CD4-positive, alpha-beta T cell (primary cell): ENCODE data around the gene TEKT5. TPM values are rescaled to one million over a fixed set of nuclear protein-coding genes. Genes with fewer than 3 reads are reported as not detected.

Source experiments
- ATAC-seq: fragments of 200-7000 bp; cut with Tn5 transposase; one replicate; pipeline ENCODE4 v1.10.0; 2022; ENCODE audit warnings: mild to moderate bottlenecking; ENCODE audit not compliant: poor library complexity
- CTCF ChIA-PET: fragments of 350-600 bp; sonication (Branson Sonifier 250); formaldehyde crosslinking; loops from one replicate; lab custom pipeline; 2021; ENCODE audit warnings: antibody characterized with exemption, inconsistent platforms; lab: Charles Lee
- POLR2A ChIA-PET: fragments of 350-600 bp; sonication (Branson Sonifier 250); formaldehyde crosslinking; loops from one replicate; lab custom pipeline; 2021; ENCODE audit warnings: antibody characterized with exemption, inconsistent platforms; lab: Charles Lee
- DNase-seq, 14 experiments: peaks; one replicate each; pipeline ENCODE4 v3.0.0-alpha.2; 2013 to 2020; ENCODE audit warnings: mixed read lengths in 2 of 14
- H3K27ac ChIP-seq, 2 donors: one replicate each; pipeline versions ENCODE4 v1.5.1 to v1.7.0; 2013; ENCODE audit warnings: low read length in 2 of 2, low read depth in 1 of 2, mild to moderate bottlenecking in 1 of 2
- H3K27me3 ChIP-seq, 2 experiments: 1 replicate in 1 of 2; 2 replicates in 1 of 2; pipeline versions ENCODE4 v1.6.1 to v1.7.0; 2013; ENCODE audit warnings: low read length in 2 of 2, control low read depth in 1 of 2, mild to moderate bottlenecking in 1 of 2, moderate library complexity in 1 of 2; ENCODE audit not compliant: insufficient read depth in 2 of 2, control insufficient read depth in 1 of 2
- H3K36me3 ChIP-seq: one replicate; pipeline ENCODE4 v1.6.1; 2013; ENCODE audit warnings: low read length, control low read depth; ENCODE audit not compliant: insufficient read depth
- H3K4me1 ChIP-seq: one replicate; pipeline ENCODE4 v1.6.1; 2013; ENCODE audit warnings: low read length, control low read depth; ENCODE audit not compliant: insufficient read depth
- H3K4me3 ChIP-seq: one replicate; pipeline ENCODE4 v1.5.1; 2013; ENCODE audit warnings: mild to moderate bottlenecking, low read length, moderate library complexity
- H3K9me3 ChIP-seq, 2 experiments: 1 replicate in 1 of 2; 2 replicates in 1 of 2; pipeline versions ENCODE4 v1.6.1 to v1.7.0; 2013; ENCODE audit warnings: low read length in 2 of 2, mild to moderate bottlenecking in 2 of 2, control low read depth in 1 of 2, moderate library complexity in 1 of 2; ENCODE audit not compliant: control insufficient read depth in 1 of 2, insufficient read depth in 1 of 2
- H3K27ac Mint-ChIP-seq: one replicate; pipeline ENCODE4 v1.8.0; 2020; ENCODE audit warnings: mixed read lengths
- H3K27me3 Mint-ChIP-seq: one replicate; pipeline ENCODE4 v1.8.0; 2021; ENCODE audit warnings: mixed read lengths
- H3K36me3 Mint-ChIP-seq: one replicate; pipeline ENCODE4 v1.8.0; 2021; ENCODE audit warnings: low read depth, mixed read lengths
- H3K4me1 Mint-ChIP-seq: one replicate; pipeline ENCODE4 v1.8.0; 2021; ENCODE audit warnings: low read depth, mixed read lengths
- H3K4me3 Mint-ChIP-seq: one replicate; pipeline ENCODE4 v1.8.0; 2020; ENCODE audit warnings: mild to moderate bottlenecking, mixed read lengths
- H3K9me3 Mint-ChIP-seq: one replicate; pipeline ENCODE4 v1.8.0; 2020; ENCODE audit warnings: mixed read lengths
- intact Hi-C, 2 experiments: fragments of 100-400 bp; cut with DNase I in 1 of 2; cut with micrococcal nuclease in 1 of 2; formaldehyde crosslinking; loops; one replicate each; pipeline versions ENCODE4 v1.15.1 to v1.9.0; 2023 to 2025; cut with DNase I, micrococcal nuclease
- total RNA-seq, 174 experiments: library from RNA in 2 of 174; stranded (reverse) in 2 of 174; gene quantifications; one replicate each; pipeline ENCODE4 v1.2.3 and lab custom pipeline; 2021 to 2026
- TF ChIP-seq, protein P1 (sequence below): fragments of 200-600 bp; IDR thresholded peaks from one replicate; pipeline ENCODE4 v1.8.0; 2022; ENCODE audit warnings: antibody characterized with exemption, mild to moderate bottlenecking

Gene TEKT5
- total RNA-seq, 2 experiments from 2014 or later, result not detected

DNA sequence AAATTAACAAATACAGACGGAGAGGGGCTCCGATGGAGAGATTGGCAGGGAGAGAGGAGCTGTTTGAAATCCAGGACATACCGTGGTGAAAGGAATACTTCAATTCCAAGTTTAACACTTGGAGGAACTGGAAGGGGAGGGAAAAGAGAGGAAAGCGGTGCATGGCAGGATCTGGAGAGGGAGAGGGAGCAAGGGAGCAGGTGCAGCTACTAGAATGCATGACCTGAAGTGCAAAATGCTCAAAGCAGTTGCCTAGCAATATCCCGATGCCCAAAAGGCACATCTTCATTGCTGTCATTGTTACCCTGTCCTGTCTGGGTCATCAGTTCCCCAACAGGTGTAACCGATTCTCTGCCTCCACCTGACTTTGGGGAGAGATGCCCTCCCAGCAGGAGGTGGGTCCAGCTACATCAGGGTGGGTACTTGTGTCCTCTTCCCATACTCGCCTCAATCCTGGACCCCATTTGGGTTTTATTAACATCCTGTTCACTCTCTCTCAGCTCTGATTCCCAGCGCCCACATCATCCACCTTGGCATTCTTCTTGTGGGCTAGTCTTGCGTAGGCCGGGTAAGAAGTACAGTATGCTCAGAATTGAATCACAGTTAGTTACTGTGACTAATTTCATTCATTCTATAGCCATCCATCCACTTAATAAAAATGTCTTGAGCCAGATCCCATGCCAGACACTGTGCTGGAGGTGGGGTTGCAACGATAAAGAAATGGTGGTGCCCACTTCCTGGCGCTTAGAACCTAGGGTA is 76.9 kb downstream of the TEKT5 start:
- H3K9me3 Mint-ChIP-seq, result no peaks in the 10 kb centered on the region
- H3K27me3 ChIP-seq, result peaks cover 5 to 18% of the 10 kb centered on the region in 2 experiments
- no peaks in the 10 kb centered on the region for H3K36me3 Mint-ChIP-seq
- TF ChIP-seq, protein P1, sequence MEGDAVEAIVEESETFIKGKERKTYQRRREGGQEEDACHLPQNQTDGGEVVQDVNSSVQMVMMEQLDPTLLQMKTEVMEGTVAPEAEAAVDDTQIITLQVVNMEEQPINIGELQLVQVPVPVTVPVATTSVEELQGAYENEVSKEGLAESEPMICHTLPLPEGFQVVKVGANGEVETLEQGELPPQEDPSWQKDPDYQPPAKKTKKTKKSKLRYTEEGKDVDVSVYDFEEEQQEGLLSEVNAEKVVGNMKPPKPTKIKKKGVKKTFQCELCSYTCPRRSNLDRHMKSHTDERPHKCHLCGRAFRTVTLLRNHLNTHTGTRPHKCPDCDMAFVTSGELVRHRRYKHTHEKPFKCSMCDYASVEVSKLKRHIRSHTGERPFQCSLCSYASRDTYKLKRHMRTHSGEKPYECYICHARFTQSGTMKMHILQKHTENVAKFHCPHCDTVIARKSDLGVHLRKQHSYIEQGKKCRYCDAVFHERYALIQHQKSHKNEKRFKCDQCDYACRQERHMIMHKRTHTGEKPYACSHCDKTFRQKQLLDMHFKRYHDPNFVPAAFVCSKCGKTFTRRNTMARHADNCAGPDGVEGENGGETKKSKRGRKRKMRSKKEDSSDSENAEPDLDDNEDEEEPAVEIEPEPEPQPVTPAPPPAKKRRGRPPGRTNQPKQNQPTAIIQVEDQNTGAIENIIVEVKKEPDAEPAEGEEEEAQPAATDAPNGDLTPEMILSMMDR, result no peak
- peaks cover 36% of the 10 kb centered on the region for H3K27me3 Mint-ChIP-seq
- H3K9me3 ChIP-seq, result peaks cover 0 to 6% of the 10 kb centered on the region in 2 experiments
- no peaks in the 10 kb centered on the region for H3K4me1 Mint-ChIP-seq
- intact Hi-C loops, result no loop called here
- ATAC-seq (no peak), DNase-seq (no peak)
- ChIA-PET POLR2A (no interaction called here), CTCF (no interaction called here)
- no peaks in the 10 kb centered on the region for H3K36me3 ChIP-seq
- no peak overlapping the region for H3K4me3 ChIP-seq
- H3K4me3 Mint-ChIP-seq, result no peak overlapping the region
- no peaks in the 10 kb centered on the region for H3K4me1 ChIP-seq
- no peak overlapping the region for H3K27ac ChIP-seq
- no peak overlapping the region for H3K27ac Mint-ChIP-seq

DNA sequence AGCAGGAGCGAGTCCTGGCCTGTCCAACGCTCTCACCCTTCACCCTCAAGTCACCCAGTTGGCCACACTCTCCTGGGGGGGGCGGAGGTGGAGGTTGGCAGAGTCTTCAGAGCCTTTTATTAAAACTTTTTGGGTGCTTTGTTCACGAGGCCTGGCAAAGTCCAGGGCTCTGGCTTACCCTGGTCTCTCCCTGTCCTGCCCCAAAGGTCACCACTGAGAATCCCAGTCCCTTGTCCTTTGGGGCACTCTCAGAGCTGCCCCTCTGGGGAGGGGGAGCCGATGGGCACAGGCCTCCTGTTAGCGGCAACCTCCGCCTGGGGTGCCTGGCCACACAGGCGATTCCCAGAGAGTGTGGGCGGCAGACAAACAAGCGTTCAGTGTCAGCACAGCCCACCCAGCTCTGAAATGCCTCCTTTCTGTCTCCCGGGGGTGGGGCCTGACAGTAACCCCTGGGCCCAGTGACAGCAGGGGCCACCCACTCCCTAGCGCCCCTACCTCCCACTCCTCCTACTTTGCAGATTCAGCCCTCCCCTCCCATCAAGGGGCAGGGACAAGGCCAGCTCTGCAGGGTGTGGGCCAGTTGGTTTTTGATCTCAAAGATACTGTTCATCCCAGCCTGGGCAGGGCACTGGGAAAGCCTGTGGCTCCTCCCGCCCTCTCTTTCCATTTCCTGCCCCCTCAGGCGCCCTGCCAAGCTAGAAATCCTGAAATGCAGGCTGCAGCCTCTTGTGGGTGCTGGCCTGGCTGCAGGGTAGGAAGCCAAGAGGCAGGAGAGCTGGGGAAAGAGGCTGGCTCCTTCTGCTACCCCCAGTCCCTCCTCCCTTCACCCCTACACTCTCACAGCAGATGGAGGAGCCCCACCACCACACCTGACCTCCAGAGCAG is 77.7 kb downstream of the TEKT5 start:
- Histone ChIP-seq H3K27ac (no peak overlapping the region), H3K4me3 (no peak overlapping the region), H3K4me1 (no peaks in the 10 kb centered on the region), H3K27me3 (peaks cover 5 to 18% of the 10 kb centered on the region in 2 experiments), H3K9me3 (peaks cover 0 to 6% of the 10 kb centered on the region in 2 experiments), H3K36me3 (no peaks in the 10 kb centered on the region)
- Mint-ChIP-seq H3K27me3 (peaks cover 37% of the 10 kb centered on the region), H3K4me1 (no peaks in the 10 kb centered on the region), H3K9me3 (no peaks in the 10 kb centered on the region), H3K36me3 (no peaks in the 10 kb centered on the region), H3K27ac (no peak overlapping the region), H3K4me3 (no peak overlapping the region)
- CTCF ChIA-PET, result no interaction called here
- no peak for DNase-seq
- TF ChIP-seq, protein P1, result no peak
- POLR2A ChIA-PET, result no interaction called here
- no peak for ATAC-seq
- intact Hi-C loops, result no loop called here

DNA sequence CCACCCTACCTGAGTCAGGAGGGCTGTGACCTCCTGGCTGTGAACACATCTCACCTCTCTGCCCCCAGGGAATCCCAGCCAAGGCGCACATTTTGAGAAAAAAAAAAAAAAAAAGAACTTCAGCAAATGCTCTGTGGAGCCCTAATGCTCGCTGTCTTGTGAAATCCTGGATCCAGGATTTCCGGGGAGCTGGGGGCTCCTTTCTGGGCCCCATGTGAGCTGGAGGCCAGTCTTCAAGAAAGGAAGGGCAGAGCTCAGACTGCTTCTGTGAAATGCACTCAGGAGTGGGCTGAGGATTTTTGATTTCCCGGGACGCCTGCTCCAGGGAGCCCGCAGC is 78.3 kb downstream of the TEKT5 start:
- Histone ChIP-seq H3K4me3 (no peak overlapping the region), H3K27ac (no peak overlapping the region), H3K4me1 (no peaks in the 10 kb centered on the region), H3K9me3 (peaks cover 0 to 6% of the 10 kb centered on the region in 2 experiments), H3K27me3 (peaks cover 5 to 18% of the 10 kb centered on the region in 2 experiments), H3K36me3 (no peaks in the 10 kb centered on the region)
- H3K27ac Mint-ChIP-seq, result no peak overlapping the region
- intact Hi-C loops, result no loop called here
- no peaks in the 10 kb centered on the region for H3K9me3 Mint-ChIP-seq
- no peak for DNase-seq
- no peak overlapping the region for H3K4me3 Mint-ChIP-seq
- no peaks in the 10 kb centered on the region for H3K36me3 Mint-ChIP-seq
- POLR2A ChIA-PET, result no interaction called here
- CTCF ChIA-PET, result no interaction called here
- ATAC-seq, result no peak
- TF ChIP-seq, protein P1, result no peak
- H3K4me1 Mint-ChIP-seq, result no peaks in the 10 kb centered on the region
- peaks cover 40% of the 10 kb centered on the region for H3K27me3 Mint-ChIP-seq
